Skeletal muscle tissue (tissue), 4 donors: Measurements from ENCODE around the gene PCDHGA2. TPM values are rescaled to one million over a fixed set of nuclear protein-coding genes. Genes with fewer than 3 reads are reported as not detected.
"Not testable (repeated sequence)": the region's sequence is repeated elsewhere in the genome, so short reads cannot be mapped to it uniquely, and the experiment has no call there.

Experiments used
- H3K27ac ChIP-seq: one replicate; pipeline ENCODE4 v1.7.0; 2013; ENCODE audit warnings: mild to moderate bottlenecking, low read depth, low read length, inconsistent platforms
- H3K27me3 ChIP-seq, 3 donors: one replicate each; pipeline ENCODE4 v1.7.0; 2013; ENCODE audit warnings: low read length in 3 of 3; ENCODE audit not compliant: control insufficient read depth in 3 of 3, insufficient read depth in 3 of 3
- H3K36me3 ChIP-seq, 3 donors: one replicate each; pipeline ENCODE4 v1.7.0; 2013; ENCODE audit warnings: low read length in 3 of 3; ENCODE audit not compliant: control insufficient read depth in 3 of 3, insufficient read depth in 3 of 3
- H3K4me1 ChIP-seq, 3 donors: one replicate each; pipeline ENCODE4 v1.7.0; 2013; ENCODE audit warnings: low read length in 3 of 3, mild to moderate bottlenecking in 3 of 3; ENCODE audit not compliant: control insufficient read depth in 3 of 3, insufficient read depth in 3 of 3
- H3K4me3 ChIP-seq, 3 donors: one replicate each; pipeline ENCODE4 v1.7.0; 2013; ENCODE audit warnings: low read length in 3 of 3
- H3K9ac ChIP-seq, 3 donors: one replicate each; pipeline ENCODE4 v1.7.0; 2013; ENCODE audit warnings: low read length in 3 of 3, mild to moderate bottlenecking in 3 of 3, moderate library complexity in 2 of 3, low read depth in 1 of 3
- H3K9me3 ChIP-seq, 3 donors: one replicate each; pipeline ENCODE4 v1.7.0; 2013; ENCODE audit warnings: low read length in 3 of 3; ENCODE audit not compliant: control insufficient read depth in 3 of 3
- total RNA-seq: library from RNA; depleted of rRNA; stranded (reverse); fragments of >200 nt; gene quantifications from one replicate; pipeline ENCODE4 v1.2.3, GENCODE V29; 2014
- donor health status: Osteomylitis.

The PCDHGA2 gene
- total RNA-seq, 1 donor from 2014 or later = 1.6 TPM

DNA sequence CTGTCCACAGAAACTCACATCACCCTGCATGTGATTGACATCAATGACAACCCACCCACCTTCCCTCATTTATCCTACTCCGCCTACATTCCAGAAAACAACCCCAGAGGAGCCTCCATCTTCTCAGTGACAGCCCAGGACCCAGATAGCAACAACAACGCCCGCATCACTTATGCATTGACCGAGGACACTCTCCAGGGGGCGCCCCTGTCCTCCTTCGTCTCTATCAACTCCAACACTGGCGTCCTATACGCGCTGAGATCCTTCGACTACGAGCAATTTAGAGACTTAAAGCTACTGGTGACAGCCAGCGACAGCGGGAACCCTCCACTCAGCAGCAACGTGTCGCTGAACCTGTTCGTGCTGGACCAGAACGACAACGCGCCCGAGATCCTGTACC, 6.8 kb downstream of the PCDHGA2 start:
- Histone ChIP-seq H3K9ac (no peak overlapping the region), H3K36me3 (no peaks in the 10 kb centered on the region), H3K27ac (no peak overlapping the region), H3K27me3 (peaks cover 0 to 7% (median 0%) of the 10 kb centered on the region in 3 donors), H3K9me3 (peaks cover 11 to 20% (median 12%) of the 10 kb centered on the region in 3 donors), H3K4me3 (no peak overlapping the region), H3K4me1 (no peaks in the 10 kb centered on the region)

DNA sequence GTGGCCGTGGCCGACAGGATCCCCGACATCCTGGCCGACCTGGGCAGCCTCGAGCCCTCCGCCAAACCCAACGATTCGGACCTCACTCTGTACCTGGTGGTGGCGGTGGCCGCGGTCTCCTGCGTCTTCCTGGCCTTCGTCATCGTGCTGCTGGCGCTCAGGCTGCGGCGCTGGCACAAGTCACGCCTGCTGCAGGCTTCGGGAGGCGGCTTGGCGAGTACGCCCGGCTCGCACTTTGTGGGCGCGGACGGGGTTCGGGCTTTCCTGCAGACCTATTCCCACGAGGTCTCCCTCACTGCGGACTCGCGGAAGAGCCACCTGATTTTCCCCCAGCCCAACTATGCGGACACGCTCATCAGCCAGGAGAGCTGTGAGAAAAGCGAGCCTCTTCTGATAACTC, 7.5 kb downstream of the PCDHGA2 start:
- not testable (repeated sequence) for H3K36me3 ChIP-seq, H3K9ac ChIP-seq, H3K27ac ChIP-seq, H3K4me1 ChIP-seq, H3K4me3 ChIP-seq
- peaks cover 11 to 23% (median 18%) of the 10 kb centered on the region in 3 donors for H3K9me3 ChIP-seq
- peaks cover 0 to 10% (median 4%) of the 10 kb centered on the region in 3 donors for H3K27me3 ChIP-seq

DNA sequence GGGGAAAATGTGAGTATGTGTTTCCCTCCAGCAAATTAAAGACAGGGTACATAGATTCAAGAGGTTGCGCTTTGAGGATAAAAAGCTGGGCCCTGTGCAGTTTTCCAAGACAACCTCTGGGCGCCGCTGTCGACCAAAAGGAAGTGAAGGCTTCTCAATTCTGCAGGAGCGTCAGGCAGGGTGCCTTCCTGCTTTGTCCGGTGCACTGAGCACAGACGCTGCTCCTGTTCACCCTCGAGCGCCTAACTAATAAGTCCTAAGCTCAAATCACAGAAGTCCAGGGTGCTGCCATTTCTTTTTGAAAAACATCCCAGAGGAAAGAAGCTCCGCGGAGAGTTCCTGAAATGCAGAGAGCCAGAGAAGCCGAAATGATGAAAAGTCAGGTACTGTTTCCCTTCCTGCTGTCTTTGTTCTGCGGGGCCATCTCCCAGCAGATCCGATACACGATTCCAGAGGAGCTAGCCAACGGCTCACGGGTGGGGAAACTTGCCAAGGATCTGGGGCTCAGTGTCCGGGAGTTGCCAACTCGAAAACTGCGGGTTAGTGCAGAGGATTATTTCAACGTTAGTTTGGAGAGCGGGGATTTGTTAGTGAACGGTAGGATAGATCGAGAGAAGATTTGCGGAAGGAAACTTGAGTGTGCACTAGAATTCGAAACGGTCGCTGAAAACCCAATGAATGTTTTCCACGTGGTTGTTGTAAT, 11.5 kb downstream of the PCDHGA2 start, which contains the start of gene PCDHGB1:
Gene PCDHGB1, plus strand, starts transcription at position 183 of the 703 bp plus-strand sequence. Its CDS starts 162 bp downstream, at position 345.
- Histone ChIP-seq H3K9me3 (peaks cover 13 to 22% (median 15%) of the 10 kb centered on the region in 3 donors), H3K4me1 (no peaks in the 10 kb centered on the region), H3K4me3 (peak within 1 kb of the TSS; percentile 28 to 37 (median 35)), H3K27me3 (peaks cover 0 to 21% (median 9%) of the 10 kb centered on the region in 3 donors), H3K27ac (no peak within 1 kb of the TSS), H3K36me3 (peaks cover 0 to 3% (median 2%) of the 10 kb centered on the region in 3 donors), H3K9ac (peak within 1 kb of the TSS in 1 of 3 donors; percentile 25)

DNA sequence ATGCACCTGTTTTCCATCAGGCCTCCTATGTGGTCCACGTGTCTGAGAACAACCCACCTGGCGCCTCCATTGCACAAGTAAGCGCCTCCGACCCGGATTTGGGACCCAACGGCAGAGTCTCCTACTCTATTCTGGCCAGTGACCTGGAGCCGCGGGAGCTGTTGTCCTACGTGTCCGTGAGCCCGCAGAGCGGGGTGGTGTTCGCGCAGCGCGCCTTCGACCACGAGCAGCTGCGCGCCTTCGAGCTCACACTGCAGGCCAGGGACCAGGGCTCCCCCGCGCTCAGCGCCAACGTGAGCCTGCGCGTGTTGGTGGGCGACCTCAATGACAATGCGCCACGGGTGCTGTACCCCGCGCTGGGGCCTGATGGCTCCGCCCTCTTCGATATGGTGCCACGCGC, 13.0 kb downstream of the PCDHGA2 start:
- no peak overlapping the region for H3K4me3 ChIP-seq
- peaks cover 0 to 3% (median 2%) of the 10 kb centered on the region in 3 donors for H3K36me3 ChIP-seq
- peaks cover 0 to 21% (median 11%) of the 10 kb centered on the region in 3 donors for H3K27me3 ChIP-seq
- peaks cover 24 to 30% (median 26%) of the 10 kb centered on the region in 3 donors for H3K9me3 ChIP-seq
- H3K27ac ChIP-seq = no peak overlapping the region
- no peaks in the 10 kb centered on the region for H3K4me1 ChIP-seq
- H3K9ac ChIP-seq = no peak overlapping the region

DNA sequence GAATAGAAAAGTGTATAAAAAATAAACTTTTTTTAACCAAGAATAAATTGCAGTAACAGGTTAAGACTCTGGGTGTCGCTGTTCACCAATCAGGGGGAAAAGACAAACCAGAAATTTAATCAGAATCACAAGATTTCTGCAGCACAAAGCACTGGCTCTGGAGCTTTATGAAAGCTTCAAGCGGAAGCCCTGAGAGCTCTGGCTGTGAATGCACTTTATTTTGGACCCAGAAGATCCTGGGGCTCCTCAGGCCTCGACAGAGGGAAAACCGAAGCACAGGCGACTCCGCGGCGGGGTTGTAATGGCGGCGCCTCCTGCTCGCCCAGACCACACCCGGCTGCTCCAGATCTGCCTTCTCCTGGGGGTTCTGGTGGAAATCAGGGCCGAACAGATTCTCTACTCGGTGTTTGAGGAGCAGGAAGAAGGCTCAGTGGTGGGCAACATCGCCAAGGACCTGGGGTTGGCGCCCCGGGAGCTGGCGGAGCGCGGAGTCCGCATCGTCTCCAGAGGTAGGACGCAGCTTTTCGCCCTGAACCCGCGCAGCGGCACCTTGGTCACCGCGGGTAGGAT, 16.4 kb downstream of the PCDHGA2 start, which contains the start of gene PCDHGA4:
Gene PCDHGA4, plus strand, starts transcription at position 122 of the 570 bp plus-strand sequence. Its CDS starts 87 bp downstream, at position 209.
- peaks cover 0 to 4% (median 2%) of the 10 kb centered on the region in 3 donors for H3K36me3 ChIP-seq
- H3K27me3 ChIP-seq = peaks cover 0 to 29% (median 18%) of the 10 kb centered on the region in 3 donors
- peak within 1 kb of the TSS; percentile 48 to 61 (median 54) for H3K4me3 ChIP-seq
- peaks cover 0 to 4% (median 0%) of the 10 kb centered on the region in 3 donors for H3K4me1 ChIP-seq
- no peak within 1 kb of the TSS for H3K27ac ChIP-seq
- peak within 1 kb of the TSS in 1 of 3 donors; percentile 42 for H3K9ac ChIP-seq
- peaks cover 23 to 40% (median 28%) of the 10 kb centered on the region in 3 donors for H3K9me3 ChIP-seq

DNA sequence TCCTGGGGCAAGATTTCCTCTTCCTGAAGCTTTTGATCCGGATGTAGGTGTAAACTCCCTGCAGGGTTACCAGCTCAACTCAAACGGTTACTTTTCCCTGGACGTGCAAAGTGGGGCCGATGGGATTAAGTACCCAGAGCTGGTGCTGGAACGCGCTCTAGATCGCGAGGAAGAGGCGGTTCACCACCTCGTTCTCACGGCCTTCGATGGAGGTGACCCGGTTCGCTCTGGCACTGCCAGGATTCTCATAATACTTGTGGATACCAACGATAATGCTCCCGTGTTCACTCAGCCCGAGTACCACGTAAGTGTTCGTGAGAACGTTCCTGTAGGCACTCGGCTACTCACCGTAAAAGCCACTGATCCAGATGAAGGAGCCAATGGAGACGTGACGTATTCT, 17.1 kb downstream of the PCDHGA2 start:
- H3K9ac ChIP-seq = no peak overlapping the region
- H3K27ac ChIP-seq = no peak overlapping the region
- peaks cover 0 to 36% (median 16%) of the 10 kb centered on the region in 3 donors for H3K27me3 ChIP-seq
- H3K36me3 ChIP-seq = peaks cover 0 to 4% (median 2%) of the 10 kb centered on the region in 3 donors
- H3K9me3 ChIP-seq = peaks cover 23 to 39% (median 28%) of the 10 kb centered on the region in 3 donors
- H3K4me1 ChIP-seq = peaks cover 0 to 4% (median 0%) of the 10 kb centered on the region in 3 donors
- H3K4me3 ChIP-seq = peak overlapping the region; percentile 45 to 54 (median 48)

DNA sequence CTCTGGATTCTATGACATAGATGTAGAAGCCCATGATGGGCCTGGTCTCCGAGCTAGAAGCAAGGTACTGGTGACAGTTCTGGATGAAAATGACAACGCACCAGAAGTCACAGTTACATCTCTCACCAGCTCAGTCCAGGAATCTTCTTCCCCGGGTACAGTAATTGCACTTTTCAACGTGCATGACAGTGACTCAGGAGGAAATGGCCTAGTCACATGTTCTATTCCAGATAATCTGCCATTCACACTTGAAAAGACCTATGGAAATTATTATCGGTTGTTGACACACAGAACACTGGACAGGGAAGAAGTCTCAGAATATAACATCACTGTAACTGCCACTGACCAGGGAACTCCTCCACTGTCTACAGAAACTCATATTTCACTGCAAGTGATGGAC, 17.6 kb downstream of the PCDHGA2 start:
- Histone ChIP-seq H3K4me3 (peak overlapping the region in 2 of 3 donors; percentile 21 to 54), H3K27me3 (peaks cover 0 to 36% (median 14%) of the 10 kb centered on the region in 3 donors), H3K36me3 (peaks cover 0 to 2% (median 2%) of the 10 kb centered on the region in 3 donors), H3K4me1 (peaks cover 0 to 4% (median 0%) of the 10 kb centered on the region in 3 donors), H3K27ac (no peak overlapping the region), H3K9me3 (peaks cover 23 to 34% (median 27%) of the 10 kb centered on the region in 3 donors), H3K9ac (no peak overlapping the region)

DNA sequence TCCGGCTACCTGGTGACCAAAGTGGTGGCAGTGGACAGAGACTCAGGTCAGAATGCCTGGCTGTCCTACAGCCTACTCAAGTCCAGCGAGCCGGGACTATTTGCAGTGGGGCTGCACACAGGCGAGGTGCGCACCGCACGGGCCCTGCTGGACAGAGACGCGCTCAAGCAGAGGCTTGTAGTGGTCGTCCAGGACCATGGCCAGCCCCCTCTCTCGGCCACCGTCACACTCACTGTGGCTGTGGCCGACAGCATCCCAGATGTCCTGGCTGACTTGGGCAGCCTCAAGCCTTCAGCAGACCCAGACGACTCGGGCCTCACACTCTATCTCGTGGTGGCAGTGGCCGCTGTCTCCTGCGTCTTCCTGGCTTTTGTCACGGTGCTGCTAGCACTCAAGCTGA, 18.4 kb downstream of the PCDHGA2 start:
- Histone ChIP-seq H3K4me1 (peaks cover 0 to 4% (median 0%) of the 10 kb centered on the region in 3 donors), H3K36me3 (peaks cover 0 to 2% (median 0%) of the 10 kb centered on the region in 3 donors), H3K27ac (no peak overlapping the region), H3K4me3 (peak overlapping the region; percentile 21 to 54 (median 41)), H3K9ac (no peak overlapping the region), H3K27me3 (peaks cover 0 to 35% (median 14%) of the 10 kb centered on the region in 3 donors), H3K9me3 (peaks cover 18 to 34% (median 25%) of the 10 kb centered on the region in 3 donors)

DNA sequence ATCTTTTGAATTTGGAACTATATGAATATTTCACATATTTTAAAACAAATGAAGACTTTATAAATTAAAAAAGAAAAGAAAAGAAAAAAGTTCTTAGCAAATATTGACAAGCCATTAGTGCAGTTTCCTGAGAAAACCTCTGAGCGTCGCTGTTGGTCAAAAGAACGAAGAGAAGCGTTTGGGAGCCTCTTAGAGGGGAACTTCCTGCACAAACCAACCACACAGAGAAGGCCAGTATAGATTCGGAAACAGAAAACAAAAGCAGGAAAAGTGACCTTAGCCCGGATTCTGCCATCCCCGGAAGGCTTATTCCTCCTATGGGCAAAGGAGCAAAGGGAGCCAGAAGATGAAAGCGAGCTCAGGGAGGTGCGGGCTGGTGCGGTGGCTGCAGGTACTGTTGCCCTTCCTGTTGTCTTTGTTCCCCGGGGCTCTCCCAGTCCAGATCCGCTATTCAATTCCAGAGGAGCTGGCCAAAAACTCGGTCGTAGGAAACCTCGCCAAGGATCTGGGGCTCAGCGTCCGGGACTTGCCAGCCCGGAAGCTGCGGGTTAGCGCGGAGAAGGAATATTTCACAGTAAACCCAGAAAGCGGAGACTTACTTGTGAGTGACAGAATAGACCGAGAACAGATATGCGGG, 21.3 kb downstream of the PCDHGA2 start, which contains the start of gene PCDHGB2:
Gene PCDHGB2, plus strand, starts transcription at position 205 of the 637 bp plus-strand sequence. Its CDS starts 142 bp downstream, at position 347.
- peaks cover 0 to 4% (median 4%) of the 10 kb centered on the region in 3 donors for H3K36me3 ChIP-seq
- H3K4me3 ChIP-seq = peak within 1 kb of the TSS; percentile 54 to 72 (median 61)
- peaks cover 7 to 36% (median 15%) of the 10 kb centered on the region in 3 donors for H3K27me3 ChIP-seq
- peaks cover 16 to 39% (median 31%) of the 10 kb centered on the region in 3 donors for H3K9me3 ChIP-seq
- H3K27ac ChIP-seq = no peak within 1 kb of the TSS
- peaks cover 0 to 4% (median 0%) of the 10 kb centered on the region in 3 donors for H3K4me1 ChIP-seq
- peak within 1 kb of the TSS in 1 of 3 donors; percentile 50 for H3K9ac ChIP-seq
